IMR-90 (cell line): ENCODE measurements around the gene CACNA1I.

Source experiments
- POLR2A ChIP-seq: IDR thresholded peaks from 2 replicates; pipeline ENCODE4 v1.6.1; 2012; ENCODE audit warnings: mild to moderate bottlenecking, low read depth, low read length
- SMC3 ChIP-seq: fragments of 150-350 bp; IDR thresholded peaks from 2 replicates; pipeline ENCODE4 v1.6.1; 2016; ENCODE audit warnings: low read depth, mild to moderate bottlenecking, antibody characterized with exemption, low read length, moderate library complexity
- TF ChIP-seq, protein P1 (sequence below): conservative IDR thresholded peaks from 2 replicates; pipeline ENCODE4 v1.5.1; 2012; ENCODE audit warnings: mild to moderate bottlenecking, low read depth, low read length, improper control_type of control experiment

- TF ChIP-seq, protein P1, sequence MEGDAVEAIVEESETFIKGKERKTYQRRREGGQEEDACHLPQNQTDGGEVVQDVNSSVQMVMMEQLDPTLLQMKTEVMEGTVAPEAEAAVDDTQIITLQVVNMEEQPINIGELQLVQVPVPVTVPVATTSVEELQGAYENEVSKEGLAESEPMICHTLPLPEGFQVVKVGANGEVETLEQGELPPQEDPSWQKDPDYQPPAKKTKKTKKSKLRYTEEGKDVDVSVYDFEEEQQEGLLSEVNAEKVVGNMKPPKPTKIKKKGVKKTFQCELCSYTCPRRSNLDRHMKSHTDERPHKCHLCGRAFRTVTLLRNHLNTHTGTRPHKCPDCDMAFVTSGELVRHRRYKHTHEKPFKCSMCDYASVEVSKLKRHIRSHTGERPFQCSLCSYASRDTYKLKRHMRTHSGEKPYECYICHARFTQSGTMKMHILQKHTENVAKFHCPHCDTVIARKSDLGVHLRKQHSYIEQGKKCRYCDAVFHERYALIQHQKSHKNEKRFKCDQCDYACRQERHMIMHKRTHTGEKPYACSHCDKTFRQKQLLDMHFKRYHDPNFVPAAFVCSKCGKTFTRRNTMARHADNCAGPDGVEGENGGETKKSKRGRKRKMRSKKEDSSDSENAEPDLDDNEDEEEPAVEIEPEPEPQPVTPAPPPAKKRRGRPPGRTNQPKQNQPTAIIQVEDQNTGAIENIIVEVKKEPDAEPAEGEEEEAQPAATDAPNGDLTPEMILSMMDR, result no peak
- no peak for TF ChIP-seq SMC3
- no peak for TF ChIP-seq POLR2A
These were observed 4.4 kb downstream of the CACNA1I start for GRCh38 chr22:39574779-39575551.
